Measurements from ENCODE around the gene FOSL2.

Gene FOSL2

DNA sequence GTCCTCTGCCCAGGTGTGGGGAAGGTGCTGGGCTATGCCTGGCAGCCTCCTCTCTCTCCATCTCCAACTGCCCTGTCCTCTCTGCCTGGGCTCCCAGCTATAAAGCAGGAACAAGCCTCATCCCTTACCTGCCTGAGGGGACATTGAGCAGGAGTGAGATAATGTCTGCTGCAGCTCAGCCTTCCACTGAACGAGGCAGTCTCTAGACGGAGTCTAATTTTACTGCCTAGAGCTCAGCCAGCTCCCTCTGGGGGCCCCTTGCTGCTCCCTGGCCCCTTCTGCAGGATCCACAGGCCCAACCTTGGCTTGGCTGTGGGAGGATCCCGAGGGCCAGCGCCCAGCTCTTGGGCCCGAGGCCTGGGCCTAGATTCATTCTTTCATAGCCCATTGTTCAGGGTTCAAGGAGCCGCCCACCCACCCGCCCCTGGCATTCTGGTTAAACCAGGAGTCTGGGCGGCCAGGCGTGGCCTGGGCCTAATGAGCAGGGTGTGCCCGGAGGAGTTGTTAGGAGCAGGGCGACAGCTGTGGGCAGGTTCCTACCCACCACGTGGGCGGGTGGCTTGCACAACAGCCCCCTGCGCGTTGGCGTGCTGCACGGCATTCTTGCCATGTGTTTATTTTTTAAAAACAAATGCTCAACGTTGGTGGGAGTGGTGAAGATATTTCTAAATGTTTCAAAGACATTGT lies 44.6 kb downstream of the FOSL2 start:
- TF ChIP-seq CTCF (conservative IDR thresholded peaks at IDR 0.05; ENCODE audit: low read depth, low read length), result no peak
- DNase-seq (ENCODE audit: low read depth), result no peak
- no peak overlapping the region for H3K4me3 ChIP-seq (ENCODE audit: low read depth, low read length)

DNA sequence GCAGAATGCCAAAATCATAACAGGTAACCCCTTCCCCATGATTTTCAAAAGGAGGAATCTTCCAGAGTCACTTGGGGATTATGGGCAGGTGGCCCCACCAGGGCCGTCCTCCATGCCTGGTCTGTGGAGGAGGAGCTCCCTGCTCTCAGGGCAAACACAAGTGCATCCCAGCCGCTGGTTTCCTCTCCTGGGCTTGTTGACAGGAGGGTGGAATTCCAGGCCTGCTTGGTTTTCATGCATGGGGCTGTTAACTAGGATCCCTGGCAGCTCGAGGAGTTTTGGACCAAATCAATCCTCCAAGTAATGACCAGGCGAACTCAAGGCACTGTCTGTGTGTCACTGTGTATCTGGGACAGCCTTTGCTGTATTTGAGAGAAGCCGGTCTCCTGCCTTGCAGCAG lies 45.3 kb downstream of the FOSL2 start:
- TF ChIP-seq CTCF (conservative IDR thresholded peaks at IDR 0.05; ENCODE audit: low read depth, low read length), result no peak
- DNase-seq (ENCODE audit: low read depth), result no peak
- no peak overlapping the region for H3K4me3 ChIP-seq (ENCODE audit: low read depth, low read length)

DNA sequence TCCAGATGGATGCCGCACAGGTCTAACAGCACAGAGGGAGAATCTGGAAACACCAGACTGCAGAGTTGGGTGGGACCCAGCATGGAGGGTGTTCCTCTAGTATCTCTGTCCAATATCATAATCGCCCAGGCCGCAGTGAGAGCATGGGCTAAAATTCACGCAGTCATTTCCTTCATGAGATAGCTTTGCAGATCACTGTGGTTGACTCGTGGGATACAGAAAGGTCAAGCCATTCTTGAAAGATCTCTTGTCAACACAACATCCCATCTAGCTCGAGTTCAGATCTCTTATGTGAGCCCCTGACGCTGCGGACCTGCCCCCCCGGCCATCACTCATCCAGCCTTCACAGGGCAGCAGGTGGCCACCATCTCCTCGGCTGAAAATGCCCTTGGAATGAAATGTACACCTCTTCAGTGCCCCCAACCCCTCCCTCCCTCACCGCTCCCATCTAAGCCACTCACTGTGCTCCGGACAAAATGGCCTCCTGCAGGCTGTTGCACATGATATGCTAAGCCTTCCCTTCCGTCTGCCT lies 45.9 kb downstream of the FOSL2 start:
- no peak for DNase-seq (ENCODE audit: low read depth)
- no peak overlapping the region for H3K4me3 ChIP-seq (ENCODE audit: low read depth, low read length)
- no peak for TF ChIP-seq CTCF (conservative IDR thresholded peaks at IDR 0.05; ENCODE audit: low read depth, low read length)

- TF ChIP-seq CTCF (conservative IDR thresholded peaks at IDR 0.05; ENCODE audit: low read depth, low read length), result no peak
- no peak for DNase-seq (ENCODE audit: low read depth)
- no peak overlapping the region for H3K4me3 ChIP-seq (ENCODE audit: low read depth, low read length)
Observed at GRCh38 chr2:28439127-28439526, 46.5 kb downstream of the FOSL2 start.

- DNase-seq (ENCODE audit: low read depth), result no peak
- no peak for TF ChIP-seq CTCF (conservative IDR thresholded peaks at IDR 0.05; ENCODE audit: low read depth, low read length)
- no peak overlapping the region for H3K4me3 ChIP-seq (ENCODE audit: low read depth, low read length)
Observed at GRCh38 chr2:28439763-28440162, 47.1 kb downstream of the FOSL2 start.

GRCh38 chr2:28442328-28442727 lies 49.7 kb downstream of the FOSL2 start:
- no peak overlapping the region for H3K4me3 ChIP-seq (ENCODE audit: low read depth, low read length)
- no peak for TF ChIP-seq CTCF (conservative IDR thresholded peaks at IDR 0.05; ENCODE audit: low read depth, low read length)
- DNase-seq (ENCODE audit: low read depth), result no peak

DNA sequence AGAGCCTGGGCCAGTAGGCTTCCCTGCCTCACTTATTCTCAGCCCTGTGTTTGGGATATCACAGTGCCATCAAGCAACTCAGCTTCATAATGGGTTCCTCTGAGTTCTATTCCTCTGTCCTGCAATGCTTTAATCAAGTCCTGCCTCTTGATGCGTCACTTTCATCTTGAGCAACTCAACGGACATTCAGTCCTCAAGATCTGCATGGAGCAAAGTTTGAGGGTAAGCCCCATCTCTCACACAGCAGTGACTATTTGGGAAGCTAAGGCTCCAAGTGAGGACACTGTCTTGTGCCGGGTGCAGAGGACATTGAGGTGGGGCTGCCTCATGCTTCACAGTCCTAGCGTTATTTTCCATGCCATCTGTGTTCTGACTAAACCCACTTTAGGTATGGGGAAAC lies 52.3 kb downstream of the FOSL2 start:
- TF ChIP-seq CTCF (conservative IDR thresholded peaks at IDR 0.05; ENCODE audit: low read depth, low read length), result no peak
- no peak overlapping the region for H3K4me3 ChIP-seq (ENCODE audit: low read depth, low read length)
- no peak for DNase-seq (ENCODE audit: low read depth)

All from choroid plexus epithelial cell (primary cell).